ENCODE results near the gene SF1.
"Not testable (repeated sequence)": the region's sequence is repeated elsewhere in the genome, so short reads cannot be mapped to it uniquely, and the experiment has no call there.

Gene SF1, protein sequence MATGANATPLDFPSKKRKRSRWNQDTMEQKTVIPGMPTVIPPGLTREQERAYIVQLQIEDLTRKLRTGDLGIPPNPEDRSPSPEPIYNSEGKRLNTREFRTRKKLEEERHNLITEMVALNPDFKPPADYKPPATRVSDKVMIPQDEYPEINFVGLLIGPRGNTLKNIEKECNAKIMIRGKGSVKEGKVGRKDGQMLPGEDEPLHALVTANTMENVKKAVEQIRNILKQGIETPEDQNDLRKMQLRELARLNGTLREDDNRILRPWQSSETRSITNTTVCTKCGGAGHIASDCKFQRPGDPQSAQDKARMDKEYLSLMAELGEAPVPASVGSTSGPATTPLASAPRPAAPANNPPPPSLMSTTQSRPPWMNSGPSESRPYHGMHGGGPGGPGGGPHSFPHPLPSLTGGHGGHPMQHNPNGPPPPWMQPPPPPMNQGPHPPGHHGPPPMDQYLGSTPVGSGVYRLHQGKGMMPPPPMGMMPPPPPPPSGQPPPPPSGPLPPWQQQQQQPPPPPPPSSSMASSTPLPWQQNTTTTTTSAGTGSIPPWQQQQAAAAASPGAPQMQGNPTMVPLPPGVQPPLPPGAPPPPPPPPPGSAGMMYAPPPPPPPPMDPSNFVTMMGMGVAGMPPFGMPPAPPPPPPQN

DNA sequence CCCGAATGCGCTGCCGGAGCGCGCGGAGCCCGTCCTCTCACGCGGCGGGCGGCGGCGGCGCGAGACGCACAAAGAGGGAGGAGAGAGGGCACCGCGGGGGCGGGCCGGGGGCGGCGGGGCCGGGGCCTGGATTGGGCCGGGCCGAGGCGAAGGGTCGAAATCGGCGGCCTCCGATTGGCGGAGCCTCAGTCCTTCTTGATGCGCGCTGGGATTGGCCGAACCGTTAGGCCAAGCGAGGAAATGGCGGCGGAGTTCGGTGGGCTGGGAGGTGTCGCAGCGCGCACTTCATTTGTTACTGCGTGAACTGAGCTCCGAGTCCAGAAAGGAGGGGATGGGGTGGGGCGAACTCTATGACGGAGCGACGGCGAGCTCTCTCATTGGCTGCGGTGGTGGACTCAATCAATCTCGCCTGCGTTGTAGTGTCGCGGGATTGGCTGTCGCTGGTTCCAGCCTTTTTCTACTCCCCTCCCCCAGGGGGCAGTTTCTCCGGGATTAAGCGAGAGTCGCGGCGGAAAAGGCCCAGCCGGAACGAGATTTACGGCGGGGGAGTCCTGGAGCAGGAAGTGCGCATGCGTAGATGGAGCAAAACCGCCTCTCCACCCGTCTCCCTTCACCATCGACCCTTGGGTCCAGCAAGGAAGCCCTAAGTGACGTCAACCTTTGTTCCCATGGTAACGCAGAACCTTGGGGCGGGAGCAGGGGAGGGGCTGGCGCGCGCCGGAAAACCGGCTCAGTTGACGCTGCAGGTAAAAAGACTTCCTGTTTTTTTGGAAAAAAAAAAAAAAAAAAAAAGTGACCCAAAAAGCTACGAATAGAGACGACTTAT lies at the start of gene SF1:
Gene SF1 (minus strand): TSS at position 70 of the 826 bp plus-strand sequence. CDS start 150 bp downstream, outside the sequence.
- peak; percentile 100 for DNase-seq

DNA sequence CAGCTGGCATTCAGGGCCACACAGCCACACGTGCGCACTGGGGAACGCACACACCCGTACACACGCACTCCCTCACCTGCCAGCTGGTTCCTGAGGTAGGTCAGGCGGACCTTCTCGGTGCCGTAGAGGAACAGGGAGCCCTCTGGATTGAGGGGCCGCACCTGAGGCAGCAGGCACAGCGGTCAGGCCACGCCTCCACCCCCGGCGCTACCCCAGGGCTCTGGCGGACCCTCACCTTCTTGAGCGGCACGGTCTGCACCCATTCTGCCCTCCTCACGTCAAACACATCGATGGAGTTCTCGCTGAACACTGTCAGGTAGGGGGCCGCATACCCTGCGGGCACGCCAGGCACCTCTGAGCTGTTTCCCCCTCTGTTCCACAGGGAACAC lies 49.1 kb upstream of the SF1 start:
- no peak for DNase-seq

DNA sequence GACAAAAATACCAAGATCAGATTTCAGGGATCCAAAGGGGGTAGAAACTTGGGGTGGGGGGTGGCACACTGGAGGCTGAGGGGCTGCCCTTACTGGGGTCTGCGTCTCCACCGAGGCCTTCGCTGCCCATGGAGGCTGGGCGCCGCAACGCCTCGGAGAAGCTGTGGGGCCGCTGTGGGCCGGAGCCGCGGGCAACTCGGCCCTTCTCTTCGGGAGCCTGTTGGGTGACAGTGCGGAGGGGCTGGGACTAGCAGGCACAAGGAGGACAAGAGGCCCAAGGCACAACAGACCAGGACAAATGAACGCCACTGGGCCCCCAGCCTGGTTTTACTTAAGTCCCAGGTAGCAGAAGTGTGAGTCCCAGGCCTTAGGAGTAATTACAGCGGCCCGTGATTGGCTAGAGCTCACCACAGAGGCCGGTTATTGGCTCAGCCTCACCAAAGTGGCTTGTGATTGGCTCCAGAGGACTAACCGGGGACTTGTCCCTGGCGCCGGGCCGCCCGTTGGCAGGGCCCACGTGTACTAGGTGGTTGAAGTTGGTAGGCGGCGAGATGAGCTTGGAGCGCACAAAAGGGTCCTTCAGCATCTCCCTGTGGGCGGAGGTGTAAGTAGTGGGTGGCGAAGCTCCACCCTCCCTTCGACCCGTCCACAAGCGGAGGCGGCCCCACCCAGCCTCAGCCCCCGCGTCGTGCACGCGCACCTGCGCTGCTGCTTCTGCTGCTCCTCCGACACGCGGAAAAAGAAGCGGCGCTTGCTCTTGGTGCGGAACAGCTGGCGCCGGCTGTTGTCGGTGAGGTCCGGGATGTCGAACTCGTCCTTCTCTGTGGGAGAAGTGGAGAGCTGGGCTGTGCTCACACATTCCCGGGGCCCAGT lies 48.5 kb upstream of the SF1 start:
- DNase-seq: no peak

DNA sequence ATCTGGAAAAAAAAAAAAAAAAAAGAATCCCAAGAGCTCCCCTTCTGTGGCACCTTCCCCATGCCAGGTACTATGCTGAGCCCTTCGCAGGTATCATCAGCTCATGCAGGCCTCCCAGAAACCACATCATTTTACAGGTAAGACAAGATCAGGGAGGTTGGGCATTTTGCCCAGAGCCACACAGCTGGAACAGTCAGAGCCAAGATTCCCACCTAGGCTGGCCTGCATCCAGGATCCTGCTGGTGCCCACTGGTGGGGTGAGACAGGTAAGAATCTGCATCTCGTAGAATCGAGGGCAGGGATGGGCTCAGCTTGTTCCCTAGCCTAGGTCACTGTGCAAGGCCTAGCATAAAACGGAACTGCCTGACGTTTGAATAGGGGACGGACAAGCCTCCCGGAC lies 47.7 kb upstream of the SF1 start:
- DNase-seq: no peak

DNA sequence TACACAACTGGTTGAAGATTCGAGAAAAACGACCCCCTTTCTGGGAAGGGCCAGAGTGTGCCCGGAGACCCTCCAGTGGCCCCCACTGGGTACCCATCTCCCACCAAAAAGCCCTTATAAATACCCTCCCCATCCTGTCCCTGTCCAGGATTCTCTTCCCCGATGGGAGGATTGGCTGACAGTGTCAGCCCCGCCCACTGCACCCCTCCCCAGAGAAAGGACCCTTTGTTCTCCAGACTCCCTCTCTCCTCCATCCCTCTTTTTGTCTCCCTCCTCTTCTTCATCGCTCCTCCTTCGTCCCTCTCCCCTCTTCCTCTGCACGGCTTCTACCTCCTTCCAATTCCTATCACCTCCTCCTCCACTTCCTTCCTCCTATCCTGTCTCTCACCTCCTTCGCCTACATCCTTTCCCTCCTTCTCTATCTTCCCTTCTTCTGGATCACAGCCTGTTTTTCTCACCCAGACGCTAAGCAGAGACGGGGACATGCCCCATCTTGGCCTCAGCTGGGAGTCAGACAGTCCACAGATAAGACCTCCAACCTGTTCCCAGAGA lies 45.3 kb upstream of the SF1 start:
- DNase-seq: no peak

DNA sequence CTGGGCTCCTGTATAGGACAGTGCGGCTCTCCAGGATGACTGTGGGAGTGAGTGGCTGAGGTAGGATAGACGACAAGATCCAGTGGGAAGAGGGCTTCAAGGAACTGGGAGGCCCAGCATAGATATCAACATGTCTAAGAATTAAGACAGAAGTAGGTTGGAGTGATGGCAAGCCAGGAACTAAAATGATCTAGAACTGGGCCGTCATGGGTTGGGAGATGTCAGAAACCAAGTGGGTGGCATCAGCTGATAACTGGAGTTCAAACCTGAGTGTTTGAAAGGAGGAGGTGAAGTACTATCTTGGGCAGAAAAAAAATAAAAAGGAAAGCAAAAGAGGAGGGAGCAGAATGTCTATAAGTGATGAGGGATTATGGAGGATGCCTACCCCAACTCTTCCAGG lies 39.1 kb upstream of the SF1 start:
- no peak for DNase-seq

DNA sequence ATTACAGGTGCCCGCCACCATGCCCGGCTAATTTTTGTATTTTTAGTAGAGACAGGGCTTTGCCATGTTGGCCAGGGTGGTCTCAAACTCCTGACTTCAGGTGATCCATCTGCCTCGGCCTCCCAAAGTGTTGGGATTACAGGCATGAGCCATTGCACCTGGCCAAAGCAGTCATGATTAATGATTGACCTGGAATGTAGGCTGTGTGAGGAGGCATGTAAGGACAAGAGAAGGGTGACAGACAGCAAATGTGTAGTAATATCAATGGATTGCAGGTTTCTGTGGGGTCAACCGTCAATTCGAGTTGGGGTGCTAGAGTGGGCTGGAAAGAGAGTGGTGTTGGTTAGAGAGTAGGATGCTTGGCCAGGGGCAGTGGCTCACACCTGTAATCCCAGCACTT lies 37.1 kb upstream of the SF1 start:
- not testable (repeated sequence) for DNase-seq

DNA sequence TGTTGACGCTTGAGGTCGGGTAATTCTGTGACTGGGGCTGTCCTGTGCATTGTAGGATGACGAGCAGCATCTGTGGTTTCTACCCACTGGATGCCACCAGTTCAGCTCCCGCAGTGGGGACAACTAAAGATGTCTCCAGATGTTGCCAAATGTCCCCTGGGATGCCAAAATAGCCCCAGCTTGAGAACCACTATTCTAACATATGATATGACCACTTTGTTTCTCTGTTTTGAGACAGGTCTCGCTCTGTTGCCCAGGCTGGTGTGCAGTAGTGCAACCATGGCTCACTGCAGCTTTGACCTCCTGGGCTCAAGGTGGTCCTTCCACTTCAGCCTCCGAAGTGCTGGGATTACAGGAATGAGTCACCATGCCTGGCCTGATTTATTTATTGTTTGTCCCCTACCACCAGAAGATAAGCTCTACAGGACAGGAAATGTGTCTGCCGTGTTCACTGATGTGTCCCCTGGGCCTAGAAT lies 36.4 kb upstream of the SF1 start:
- DNase-seq: no peak

DNA sequence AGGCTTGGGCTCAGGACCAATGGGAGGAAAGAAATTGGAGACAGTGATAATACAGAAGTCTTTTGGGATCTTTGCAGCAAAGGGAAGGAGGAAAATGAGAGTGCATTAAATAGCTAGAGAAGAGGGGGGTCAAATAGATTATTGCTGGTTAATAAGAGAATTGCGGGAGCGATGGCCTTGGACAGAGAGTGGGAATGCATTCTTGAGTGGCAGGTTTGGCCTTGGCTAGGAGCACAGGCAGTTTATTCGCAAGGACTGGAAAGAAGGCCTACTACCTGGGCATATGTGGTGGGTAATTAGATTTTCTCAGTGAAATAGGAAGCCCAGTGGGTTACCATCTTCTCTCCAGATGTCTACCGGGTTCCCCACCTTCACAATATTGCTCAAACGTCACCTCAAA lies 35.5 kb upstream of the SF1 start:
- DNase-seq: no peak

DNA sequence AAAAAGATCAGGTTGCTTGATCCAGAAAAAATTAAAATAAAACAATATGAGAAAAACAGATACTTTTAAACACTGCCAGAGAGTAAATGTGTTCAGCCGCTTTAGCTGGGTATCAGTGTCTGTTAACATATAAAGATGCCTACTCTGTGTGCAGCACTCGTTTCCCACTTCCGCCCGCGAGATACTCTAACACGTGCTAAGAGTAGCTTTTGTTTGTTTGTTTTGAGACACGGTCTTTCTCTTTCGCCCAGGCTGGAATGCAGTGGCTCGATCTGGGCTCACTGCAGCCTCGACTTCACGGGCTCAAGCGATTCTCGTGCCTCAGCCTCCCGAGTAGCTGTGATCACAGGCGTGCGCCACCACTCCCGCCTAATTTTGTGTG lies 32.5 kb upstream of the SF1 start:
- DNase-seq: no peak

DNA sequence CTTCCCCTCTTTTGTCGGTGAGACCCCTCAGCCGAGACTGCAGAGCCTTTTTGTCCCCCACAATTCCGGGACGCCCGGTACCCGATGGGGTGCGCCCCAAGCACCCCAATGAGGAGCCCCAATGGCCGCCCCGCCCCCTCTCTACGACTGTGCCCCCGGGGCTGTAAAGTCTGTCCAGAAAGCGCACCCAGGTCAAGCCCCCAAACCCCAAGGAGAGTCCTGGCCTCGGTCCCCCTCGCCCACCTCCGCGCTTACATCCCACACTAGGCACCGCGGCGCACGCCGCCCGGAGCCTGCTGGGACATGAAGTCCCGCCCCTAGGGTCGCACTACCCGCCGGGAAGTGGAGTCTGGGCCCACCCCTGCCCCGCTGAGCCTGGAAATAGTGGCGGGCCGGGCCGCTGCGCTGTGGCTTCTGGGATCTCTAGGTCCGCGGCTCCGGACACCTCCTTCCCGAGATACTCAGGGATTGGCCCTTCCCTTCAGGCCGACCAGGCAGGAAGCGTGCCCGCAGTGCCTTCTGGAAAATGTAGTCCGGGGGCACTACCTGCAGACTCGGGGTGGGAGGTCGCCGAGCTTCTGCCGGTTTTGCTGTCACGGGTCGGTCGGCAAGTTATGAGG lies 32.0 kb upstream of the SF1 start, which contains the start of gene MEN1:
Gene MEN1 (minus strand): TSS at position 281 of the 620 bp plus-strand sequence. CDS start 442 bp downstream, outside the sequence.
- DNase-seq: peak; percentile 94

DNA sequence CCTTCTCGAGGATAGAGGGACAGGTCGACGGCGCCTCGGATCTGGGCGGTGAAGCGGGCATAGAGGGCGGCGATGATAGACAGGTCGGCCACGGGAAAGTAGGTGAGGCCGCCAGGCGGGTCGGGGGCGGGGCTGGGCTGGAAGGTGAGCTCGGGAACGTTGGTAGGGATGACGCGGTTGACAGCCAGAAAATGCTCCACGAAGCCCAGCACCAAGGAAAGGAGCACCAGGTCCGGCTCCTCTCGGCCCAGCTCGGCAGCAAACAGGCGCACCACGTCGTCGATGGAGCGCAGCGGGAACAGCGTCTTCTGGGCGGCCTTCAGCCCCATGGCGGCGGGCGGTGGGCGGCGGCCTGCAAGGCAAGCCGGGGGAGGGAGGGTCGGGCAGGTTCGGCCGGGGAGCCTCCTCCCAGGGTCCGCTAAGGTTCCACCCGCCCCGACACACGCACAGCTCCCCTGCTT lies 31.5 kb upstream of the SF1 start:
- no peak for DNase-seq

DNA sequence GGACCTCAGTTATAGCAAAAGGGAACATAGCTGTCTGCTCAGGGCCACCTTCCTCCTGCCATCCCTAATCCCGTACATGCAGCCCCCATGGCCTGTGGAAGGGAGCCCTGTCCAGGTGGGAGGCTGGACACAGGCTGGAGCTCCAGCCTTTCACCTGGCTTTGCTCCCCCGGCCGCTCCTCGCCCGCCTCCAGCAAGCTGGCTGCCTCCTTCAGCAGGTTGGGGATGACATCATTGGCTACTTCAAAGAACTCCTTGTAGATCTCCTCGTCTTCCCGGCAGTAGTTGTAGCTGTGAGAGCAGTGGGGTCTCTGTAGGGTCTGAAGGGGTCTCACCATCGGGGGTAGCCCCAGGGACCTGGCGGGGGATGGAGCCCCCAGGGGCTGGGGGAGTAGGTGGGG lies 27.1 kb upstream of the SF1 start:
- no peak for DNase-seq

DNA sequence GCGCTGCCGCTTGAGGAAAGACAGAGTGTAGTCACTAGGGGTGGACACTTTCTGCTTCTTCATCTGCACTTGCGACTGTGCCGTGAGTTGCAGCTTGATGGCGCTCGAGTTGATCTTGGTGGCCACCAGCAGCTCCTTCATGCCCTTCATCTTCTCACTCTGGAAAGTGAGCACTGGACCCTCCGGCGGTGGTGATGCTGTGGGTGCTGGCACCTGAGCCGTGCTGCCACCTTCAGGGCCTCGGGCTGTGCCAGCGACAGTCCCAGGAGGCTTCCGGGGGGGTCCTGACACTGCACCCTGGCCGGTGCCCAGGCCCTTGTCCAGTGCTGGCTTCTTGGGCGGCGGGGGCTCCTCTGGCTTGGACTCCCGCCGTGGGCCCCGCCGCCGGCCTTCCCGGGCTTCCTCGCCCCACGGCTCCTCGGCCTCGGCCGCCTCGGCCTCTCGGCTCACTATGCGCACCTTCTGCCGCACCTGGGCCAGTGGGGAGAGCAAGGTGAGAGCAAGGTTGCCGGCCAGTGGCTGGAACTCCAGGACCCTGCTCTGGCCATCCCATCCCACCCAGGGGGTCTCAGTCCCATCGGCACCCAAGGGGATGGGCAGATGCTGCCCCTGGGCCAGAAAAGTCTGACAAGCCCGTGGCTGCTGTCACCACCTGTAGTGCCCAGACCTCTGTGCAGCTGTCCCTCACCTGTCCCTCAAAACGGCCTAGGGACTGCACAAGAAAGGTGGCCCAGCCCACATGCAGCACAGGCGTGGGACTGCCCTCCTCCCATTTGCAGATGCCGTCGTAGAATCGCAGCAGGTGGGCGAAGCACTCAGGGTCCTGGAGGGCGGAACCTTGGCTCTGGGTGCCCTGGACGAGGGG lies 26.2 kb upstream of the SF1 start:
- DNase-seq: no peak

DNA sequence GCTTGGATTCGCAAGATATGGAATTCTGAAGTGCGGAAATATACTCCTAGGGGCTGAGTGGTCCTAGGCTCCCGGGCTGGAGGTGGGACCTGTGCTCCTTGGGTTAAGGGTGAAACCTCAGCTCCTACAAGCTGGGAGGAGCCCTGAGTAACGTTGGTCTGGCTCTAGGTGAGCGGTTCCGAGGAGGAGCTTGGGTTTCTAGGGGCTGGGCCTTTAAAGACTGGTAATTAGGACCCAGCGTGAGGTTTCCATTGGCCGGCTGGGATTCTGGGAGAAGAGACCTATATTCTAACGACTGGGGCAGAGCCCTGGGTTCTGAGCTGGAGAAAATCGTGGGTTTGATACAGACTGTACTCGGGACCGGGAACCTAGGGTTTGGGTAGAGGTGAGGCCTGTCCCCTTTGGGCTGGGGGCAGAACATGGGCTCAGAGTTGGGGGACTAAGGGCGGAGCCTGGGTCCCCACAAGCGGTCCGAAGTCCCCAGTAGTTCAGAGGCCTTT lies 25.6 kb upstream of the SF1 start:
- DNase-seq: no peak

DNA sequence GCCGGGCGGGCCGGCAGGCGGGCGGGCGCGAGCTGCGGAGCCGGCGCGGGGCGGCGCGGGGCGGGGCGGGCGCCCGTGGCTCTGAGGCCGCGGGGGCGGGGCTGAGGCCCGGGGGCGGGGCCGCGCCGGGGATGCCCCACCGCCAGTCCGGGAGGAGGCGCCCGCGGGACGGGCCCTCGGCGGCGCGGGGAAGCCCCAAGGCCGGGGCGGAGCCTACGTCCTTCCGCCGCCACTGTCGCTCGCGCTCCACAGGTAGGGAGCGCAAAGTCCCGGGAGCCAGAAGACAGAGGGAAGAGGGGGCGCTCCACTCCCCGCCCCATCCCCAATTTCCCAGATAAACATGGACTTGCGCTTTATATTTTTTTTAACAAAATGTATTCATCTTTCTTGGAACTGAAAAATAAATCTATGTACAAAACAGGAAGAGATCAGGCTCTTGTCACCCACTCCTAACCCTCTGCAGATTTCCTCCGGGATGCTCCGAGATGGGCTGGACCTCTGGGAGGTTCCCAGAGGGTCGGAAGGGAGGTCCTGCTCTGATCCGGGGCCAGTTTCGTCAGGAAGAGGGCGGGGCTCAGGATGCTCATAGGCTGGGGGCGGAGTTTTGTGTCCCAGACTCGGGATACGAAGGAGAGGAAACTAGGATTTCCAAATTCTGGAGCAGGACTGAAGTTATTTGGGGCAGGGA lies 25.0 kb upstream of the SF1 start, which contains the start of gene MAP4K2:
Gene MAP4K2 (minus strand): TSS at position 57 of the 688 bp plus-strand sequence. CDS start 65 bp downstream, outside the sequence.
- DNase-seq: peak; percentile 93

DNA sequence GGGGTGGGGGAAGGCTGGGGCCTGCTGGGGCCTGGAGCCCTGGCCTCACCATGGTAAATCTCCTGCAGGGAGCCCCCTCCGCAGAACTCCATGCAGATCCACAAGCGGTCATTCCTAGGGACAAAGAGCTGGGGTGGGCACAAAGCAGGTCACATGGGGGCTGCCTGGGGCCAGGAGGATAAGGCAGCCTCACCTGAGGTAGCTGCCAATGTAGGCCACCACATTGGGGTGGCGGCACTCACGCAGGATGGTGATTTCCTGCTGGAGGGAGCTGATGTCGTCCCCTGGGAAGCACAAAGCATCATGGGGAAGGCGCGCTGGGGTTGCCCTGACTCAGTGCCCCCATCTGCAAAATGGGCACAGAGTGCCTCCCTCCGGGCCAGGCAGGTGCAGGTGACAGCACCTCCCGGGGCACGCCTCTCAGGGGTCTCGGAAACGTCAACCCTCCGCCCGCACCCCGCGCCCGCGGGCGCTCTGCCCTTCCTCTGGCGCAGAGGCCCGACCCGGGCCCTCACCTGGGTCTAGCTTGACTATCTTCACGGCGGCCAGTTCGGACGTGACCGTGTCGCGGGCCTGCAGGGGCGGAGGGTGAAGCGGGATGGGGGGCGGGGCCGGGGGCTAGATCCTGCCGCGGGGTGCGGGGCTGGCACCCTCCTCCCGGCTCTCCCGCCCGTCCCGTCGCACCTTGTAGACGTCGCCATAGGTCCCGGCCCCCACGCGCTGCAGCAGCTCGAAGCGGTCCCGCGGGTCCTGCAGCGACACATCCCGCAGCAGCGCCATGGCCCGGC lies 24.2 kb upstream of the SF1 start:
- DNase-seq: no peak

DNA sequence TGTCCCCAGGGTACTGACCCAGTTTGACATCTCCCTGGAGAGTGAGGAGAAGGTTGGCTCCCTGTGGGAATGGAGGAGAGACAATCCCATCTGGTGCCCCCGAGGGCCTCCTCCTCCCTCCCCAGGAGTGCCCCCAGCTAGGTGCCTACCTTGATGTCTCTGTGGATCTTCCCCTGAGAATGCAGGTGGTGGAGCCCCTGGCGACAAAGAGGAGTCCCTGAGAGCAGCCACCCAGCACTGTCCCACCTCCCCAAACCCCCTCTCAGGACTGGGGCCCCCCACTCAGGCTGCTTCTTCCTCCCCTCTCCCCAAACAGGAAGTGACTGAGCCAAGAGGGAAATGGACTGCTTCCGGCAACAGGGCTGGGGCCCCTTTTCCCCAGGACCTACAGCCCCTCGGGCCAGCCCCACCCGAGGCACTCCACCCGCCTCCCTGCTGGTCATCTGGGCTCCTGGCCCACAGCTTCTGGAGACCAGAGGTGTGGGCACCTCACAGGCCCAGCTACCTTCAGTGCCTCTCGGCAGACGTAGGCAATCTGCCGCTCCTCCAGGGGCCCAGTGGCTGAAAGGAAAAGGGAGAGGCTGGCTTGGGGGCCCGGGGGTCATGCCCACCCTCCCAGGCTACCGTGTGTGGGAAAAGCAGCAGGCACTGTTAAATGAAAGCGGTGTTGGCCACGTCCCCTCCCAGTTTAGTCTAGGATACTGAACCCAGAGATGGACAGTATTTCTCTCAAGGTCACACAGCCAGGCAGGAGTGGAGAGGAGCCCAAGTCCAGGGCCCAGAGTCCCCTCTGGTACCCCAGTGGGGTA lies 23.4 kb upstream of the SF1 start:
- no peak for DNase-seq

Data from suppressor macrophage treated with lipopolysaccharide for 4 hours (primary cell).